HepG2 (cell line): ENCODE measurements around the gene DCC.

Source experiments
- BRCA1 ChIP-seq: sonication (generic); formaldehyde crosslinking; IDR thresholded peaks from 2 replicates; pipeline ENCODE4 v1.4.0; 2020; ENCODE audit warnings: missing genetic modification reagents
- CTCF ChIP-seq: sonication (generic); formaldehyde crosslinking; IDR thresholded peaks from 2 replicates; pipeline ENCODE4 v1.5.0; 2020; ENCODE audit warnings: mild to moderate bottlenecking, missing genetic modification reagents, moderate library complexity
- FOXA3 ChIP-seq: IDR thresholded peaks from 2 replicates; pipeline ENCODE4 v1.6.1; 2016; ENCODE audit warnings: missing genetic modification reagents, missing compliant biosample characterization
- MED1 ChIP-seq: sonication (generic); formaldehyde crosslinking; IDR thresholded peaks from 2 replicates; pipeline ENCODE4 v1.4.0; 2020; ENCODE audit warnings: missing genetic modification reagents
- NR3C1 ChIP-seq: sonication (generic); formaldehyde crosslinking; IDR thresholded peaks from 2 replicates; pipeline ENCODE4 v1.4.0; 2020; ENCODE audit warnings: missing genetic modification reagents
- POLR2AphosphoS2 ChIP-seq: IDR thresholded peaks from 2 replicates; pipeline ENCODE4 v1.6.1; 2011; ENCODE audit warnings: low read depth, low read length, improper control_type of control experiment
- RAD21 ChIP-seq: fragments of 450-650 bp; formaldehyde crosslinking; IDR thresholded peaks from 2 replicates; pipeline ENCODE4 v1.5.0; 2020; ENCODE audit warnings: mild to moderate bottlenecking
- ZBTB21 ChIP-seq: sonication (generic); formaldehyde crosslinking; IDR thresholded peaks from 2 replicates; pipeline ENCODE4 v1.4.0; 2020; ENCODE audit warnings: missing genetic modification reagents
- ZNF781 ChIP-seq: sonication (generic); formaldehyde crosslinking; IDR thresholded peaks from 2 replicates; pipeline ENCODE4 v1.5.1; 2020; ENCODE audit warnings: borderline replicate concordance, mild to moderate bottlenecking, missing genetic modification reagents; ENCODE audit errors: not compliant biosample characterization
- TF ChIP-seq, protein P1 (sequence below): sonication (generic); formaldehyde crosslinking; IDR thresholded peaks from 2 replicates; pipeline ENCODE4 v1.4.0; 2020; ENCODE audit warnings: missing genetic modification reagents
- TF ChIP-seq, protein P2 (sequence below): sonication (generic); formaldehyde crosslinking; IDR thresholded peaks from 2 replicates; pipeline ENCODE4 v1.4.0; 2020; ENCODE audit warnings: missing genetic modification reagents
- TF ChIP-seq, protein P3 (sequence below): sonication (generic); formaldehyde crosslinking; IDR thresholded peaks from 2 replicates; pipeline ENCODE4 v1.4.0; 2020; ENCODE audit warnings: missing genetic modification reagents

DNA sequence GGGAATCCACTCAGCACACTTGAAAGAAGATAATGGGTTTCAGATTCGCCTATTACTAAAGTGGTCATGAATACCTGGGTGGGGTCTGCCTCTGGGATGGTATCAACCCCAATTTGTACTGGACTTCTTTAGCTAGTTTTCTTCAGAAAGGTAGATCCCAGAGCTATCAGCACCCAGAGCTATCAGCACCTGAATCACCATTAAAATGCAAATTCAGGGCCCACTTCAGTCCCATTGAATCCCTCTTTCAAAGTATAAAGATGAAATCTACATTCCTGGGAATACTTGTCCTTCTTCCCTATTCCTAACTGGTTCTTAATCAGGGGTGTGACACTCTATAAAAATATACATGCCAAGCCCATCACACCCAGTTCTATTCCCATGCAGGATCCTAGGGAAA, 914.3 kb downstream of the DCC start:
- TF ChIP-seq BRCA1 (CRISPR knock-in tag) (no peak), MED1 (CRISPR knock-in tag) (no peak), NR3C1 (CRISPR knock-in tag) (no peak), RAD21 (CRISPR knock-in tag) (no peak), CTCF (CRISPR knock-in tag) (no peak), FOXA3 (CRISPR knock-in tag) (no peak), ZNF781 (CRISPR knock-in tag) (no peak), ZBTB21 (no peak), POLR2AphosphoS2 (no peak)
- TF ChIP-seq, protein P1, sequence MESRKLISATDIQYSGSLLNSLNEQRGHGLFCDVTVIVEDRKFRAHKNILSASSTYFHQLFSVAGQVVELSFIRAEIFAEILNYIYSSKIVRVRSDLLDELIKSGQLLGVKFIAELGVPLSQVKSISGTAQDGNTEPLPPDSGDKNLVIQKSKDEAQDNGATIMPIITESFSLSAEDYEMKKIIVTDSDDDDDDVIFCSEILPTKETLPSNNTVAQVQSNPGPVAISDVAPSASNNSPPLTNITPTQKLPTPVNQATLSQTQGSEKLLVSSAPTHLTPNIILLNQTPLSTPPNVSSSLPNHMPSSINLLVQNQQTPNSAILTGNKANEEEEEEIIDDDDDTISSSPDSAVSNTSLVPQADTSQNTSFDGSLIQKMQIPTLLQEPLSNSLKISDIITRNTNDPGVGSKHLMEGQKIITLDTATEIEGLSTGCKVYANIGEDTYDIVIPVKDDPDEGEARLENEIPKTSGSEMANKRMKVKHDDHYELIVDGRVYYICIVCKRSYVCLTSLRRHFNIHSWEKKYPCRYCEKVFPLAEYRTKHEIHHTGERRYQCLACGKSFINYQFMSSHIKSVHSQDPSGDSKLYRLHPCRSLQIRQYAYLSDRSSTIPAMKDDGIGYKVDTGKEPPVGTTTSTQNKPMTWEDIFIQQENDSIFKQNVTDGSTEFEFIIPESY (CRISPR knock-in tag) = no peak
- TF ChIP-seq, protein P2, sequence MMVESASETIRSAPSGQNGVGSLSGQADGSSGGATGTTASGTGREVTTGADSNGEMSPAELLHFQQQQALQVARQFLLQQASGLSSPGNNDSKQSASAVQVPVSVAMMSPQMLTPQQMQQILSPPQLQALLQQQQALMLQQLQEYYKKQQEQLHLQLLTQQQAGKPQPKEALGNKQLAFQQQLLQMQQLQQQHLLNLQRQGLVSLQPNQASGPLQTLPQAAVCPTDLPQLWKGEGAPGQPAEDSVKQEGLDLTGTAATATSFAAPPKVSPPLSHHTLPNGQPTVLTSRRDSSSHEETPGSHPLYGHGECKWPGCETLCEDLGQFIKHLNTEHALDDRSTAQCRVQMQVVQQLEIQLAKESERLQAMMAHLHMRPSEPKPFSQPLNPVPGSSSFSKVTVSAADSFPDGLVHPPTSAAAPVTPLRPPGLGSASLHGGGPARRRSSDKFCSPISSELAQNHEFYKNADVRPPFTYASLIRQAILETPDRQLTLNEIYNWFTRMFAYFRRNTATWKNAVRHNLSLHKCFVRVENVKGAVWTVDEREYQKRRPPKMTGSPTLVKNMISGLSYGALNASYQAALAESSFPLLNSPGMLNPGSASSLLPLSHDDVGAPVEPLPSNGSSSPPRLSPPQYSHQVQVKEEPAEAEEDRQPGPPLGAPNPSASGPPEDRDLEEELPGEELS (CRISPR knock-in tag) = no peak
- TF ChIP-seq, protein P3, sequence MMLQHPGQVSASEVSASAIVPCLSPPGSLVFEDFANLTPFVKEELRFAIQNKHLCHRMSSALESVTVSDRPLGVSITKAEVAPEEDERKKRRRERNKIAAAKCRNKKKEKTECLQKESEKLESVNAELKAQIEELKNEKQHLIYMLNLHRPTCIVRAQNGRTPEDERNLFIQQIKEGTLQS = no peak
